Measurements from ENCODE around the gene TTN.

The TTN gene

GRCh38 chr2:178807227-178808008 is at the start of gene TTN:
Gene TTN, minus strand, starts transcription at chr2:178807423. Its CDS starts 2,781 bp downstream, at chr2:178804642.
- no peak for DNase-seq

GRCh38 chr2:178855151-178855550 is 47.9 kb upstream of the TTN start:
- no peak for DNase-seq

- no peak for DNase-seq
Measured at GRCh38 chr2:178848335-178848734, 41.1 kb upstream of the TTN start.

- no peak for DNase-seq
Measured at GRCh38 chr2:178846458-178846802, 39.2 kb upstream of the TTN start.

GRCh38 chr2:178845566-178846457 is 38.6 kb upstream of the TTN start:
- DNase-seq, result no peak

- no peak for DNase-seq
Measured at GRCh38 chr2:178844701-178845100, 37.5 kb upstream of the TTN start.

GRCh38 chr2:178844269-178844668 is 37.0 kb upstream of the TTN start:
- DNase-seq, result no peak

GRCh38 chr2:178843697-178844096 is 36.5 kb upstream of the TTN start:
- DNase-seq, result no peak

GRCh38 chr2:178836807-178837206 is 29.6 kb upstream of the TTN start:
- DNase-seq, result no peak

GRCh38 chr2:178834086-178834485 is 26.9 kb upstream of the TTN start:
- no peak for DNase-seq

- DNase-seq, result no peak
Measured at GRCh38 chr2:178833382-178833781, 26.2 kb upstream of the TTN start.

GRCh38 chr2:178830451-178830850 is 23.2 kb upstream of the TTN start:
- no peak for DNase-seq

- no peak for DNase-seq
Measured at GRCh38 chr2:178829981-178830380, 22.8 kb upstream of the TTN start.

- no peak for DNase-seq
Measured at GRCh38 chr2:178829299-178829960, 22.2 kb upstream of the TTN start.

GRCh38 chr2:178828486-178828881 is 21.3 kb upstream of the TTN start:
- no peak for DNase-seq

- no peak for DNase-seq
Measured at GRCh38 chr2:178827739-178828485, 20.7 kb upstream of the TTN start.

- no peak for DNase-seq
Measured at GRCh38 chr2:178827111-178827510, 19.9 kb upstream of the TTN start.

GRCh38 chr2:178825183-178825582 is 18.0 kb upstream of the TTN start:
- no peak for DNase-seq

GRCh38 chr2:178824181-178824580 is 17.0 kb upstream of the TTN start:
- no peak for DNase-seq

- no peak for DNase-seq
Measured at GRCh38 chr2:178819992-178820391, 12.8 kb upstream of the TTN start.

GRCh38 chr2:178819147-178819875 is 12.1 kb upstream of the TTN start:
- no peak for DNase-seq

GRCh38 chr2:178811901-178812300 is 4.7 kb upstream of the TTN start:
- no peak for DNase-seq

Measured in GOT3 (cell line).